Vagina (tissue), 2 donors: ENCODE data around the gene CTNNB1. TPM values are rescaled to one million over a fixed set of nuclear protein-coding genes. Genes with fewer than 3 reads are reported as not detected.
A peak's percentile ranks its signal among the peaks of the same experiment; 100 is the strongest.

ENCODE experiments used
- DNase-seq, 2 donors: peaks; one replicate each; pipeline ENCODE4 v3.0.0-alpha.2; 2017; ENCODE audit errors: extremely low spot score in 2 of 2
- H3K27ac ChIP-seq: fragments of 200-600 bp; sonication (generic); one replicate; pipeline ENCODE4 v1.5.1; 2019
- H3K27me3 ChIP-seq: fragments of 200-600 bp; sonication (generic); one replicate; pipeline ENCODE4 v1.5.1; 2019
- H3K36me3 ChIP-seq, 2 donors: fragments of 200-600 bp; sonication (generic); one replicate each; pipeline ENCODE4 v1.5.1; 2017 to 2019
- H3K4me1 ChIP-seq: fragments of 200-600 bp; sonication (generic); one replicate; pipeline ENCODE4 v1.5.1; 2019
- H3K4me3 ChIP-seq, 2 donors: fragments of 200-600 bp; sonication (generic); 1 replicate in 1 of 2; 2 replicates in 1 of 2; pipeline ENCODE4 v1.5.1; 2016 to 2019
- H3K9me3 ChIP-seq: fragments of 200-600 bp; sonication (generic); one replicate; pipeline ENCODE4 v1.5.1; 2019
- CTCF ChIP-seq, 3 experiments: fragments of 450-650 bp in 2 of 3; fragments of 200-600 bp in 1 of 3; sonication (generic) in 1 of 3; IDR thresholded peaks; one replicate each; pipeline ENCODE4 v1.5.1; 2017 to 2019; ENCODE audit warnings: antibody characterized with exemption in 3 of 3, mild to moderate bottlenecking in 2 of 3, moderate library complexity in 2 of 3
- POLR2A ChIP-seq, 2 donors: fragments of 450-650 bp; IDR thresholded peaks; one replicate each; pipeline ENCODE4 v1.6.1; 2017; ENCODE audit warnings: antibody characterized with exemption in 2 of 2, mild to moderate bottlenecking in 2 of 2, moderate library complexity in 2 of 2
- POLR2AphosphoS5 ChIP-seq, 2 donors: sonication (generic); formaldehyde crosslinking; IDR thresholded peaks; one replicate each; pipeline ENCODE4 v1.9.0; 2017; ENCODE audit warnings: antibody characterized with exemption in 2 of 2, mild to moderate bottlenecking in 2 of 2, low read depth in 1 of 2; ENCODE audit not compliant: insufficient read depth in 1 of 2
- intact Hi-C: fragments of 100-400 bp; cut with DNase I; formaldehyde crosslinking; loops from one replicate; pipeline ENCODE4 v1.15.1; 2023
- total RNA-seq: library from RNA; depleted of rRNA; stranded (reverse); fragments of >200 nt; gene quantifications from one replicate; pipeline ENCODE4 v1.2.3, GENCODE V29; 2016

CTNNB1 gene
- total RNA-seq, 1 donor from 2014 or later = 505 TPM

GRCh38 chr3:41182504-41183059, 16.7 kb upstream of the CTNNB1 start:
- intact Hi-C loops = no loop called here
- no peaks in the 10 kb centered on the region for H3K9me3 ChIP-seq
- H3K36me3 ChIP-seq = no peaks in the 10 kb centered on the region
- no peak overlapping the region for H3K27ac ChIP-seq
- no peak overlapping the region for H3K4me3 ChIP-seq
- no peaks in the 10 kb centered on the region for H3K4me1 ChIP-seq
- no peaks in the 10 kb centered on the region for H3K27me3 ChIP-seq
- DNase-seq = peak in 1 of 2 donors; percentile 62
- TF ChIP-seq CTCF (IDR thresholded peaks at IDR 0.05) (no peak), POLR2AphosphoS5 (IDR thresholded peaks at IDR 0.05; ENCODE audit: insufficient read depth in 1 of 2, low read depth in 1 of 2) (no peak), POLR2A (IDR thresholded peaks at IDR 0.05) (no peak)

DNA sequence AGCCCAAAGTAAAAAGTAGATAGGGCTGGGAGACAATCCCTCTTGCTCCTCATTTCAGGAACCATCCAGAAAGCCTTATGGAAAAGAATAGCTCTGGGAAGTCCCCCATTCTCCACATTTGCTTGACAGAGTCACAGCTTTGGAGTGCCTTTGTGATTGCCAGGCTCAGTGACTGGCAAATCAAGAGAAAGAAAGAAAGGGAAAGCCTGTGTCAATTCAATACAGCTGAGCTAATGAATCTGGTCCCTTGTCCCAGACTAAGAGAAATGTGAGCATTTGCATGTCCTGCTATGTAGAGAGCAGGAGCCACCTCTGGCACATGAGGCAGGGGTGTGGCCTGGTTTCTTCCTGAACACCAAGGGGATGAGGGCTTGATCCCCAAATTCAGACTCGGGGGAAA, 14.9 kb upstream of the CTNNB1 start:
- Histone ChIP-seq H3K4me1 (no peaks in the 10 kb centered on the region), H3K4me3 (no peak overlapping the region), H3K9me3 (no peaks in the 10 kb centered on the region), H3K27ac (no peak overlapping the region), H3K27me3 (no peaks in the 10 kb centered on the region), H3K36me3 (no peaks in the 10 kb centered on the region)
- TF ChIP-seq CTCF (IDR thresholded peaks at IDR 0.05) (no peak), POLR2A (IDR thresholded peaks at IDR 0.05) (no peak), POLR2AphosphoS5 (IDR thresholded peaks at IDR 0.05; ENCODE audit: insufficient read depth in 1 of 2, low read depth in 1 of 2) (no peak)
- DNase-seq = no peak
- intact Hi-C loops = no loop called here

- no peak for DNase-seq
- intact Hi-C loops = no loop called here
- peak in 1 of 2 donors; percentile 36 for TF ChIP-seq POLR2AphosphoS5 (IDR thresholded peaks at IDR 0.05; ENCODE audit: insufficient read depth in 1 of 2, low read depth in 1 of 2)
- no peak for TF ChIP-seq POLR2A (IDR thresholded peaks at IDR 0.05)
- TF ChIP-seq CTCF (IDR thresholded peaks at IDR 0.05) = no peak
- no peaks in the 10 kb centered on the region for H3K36me3 ChIP-seq
- no peak overlapping the region for H3K4me3 ChIP-seq
- no peaks in the 10 kb centered on the region for H3K27me3 ChIP-seq
- no peak overlapping the region for H3K27ac ChIP-seq
- no peaks in the 10 kb centered on the region for H3K4me1 ChIP-seq
- H3K9me3 ChIP-seq = no peaks in the 10 kb centered on the region
Observed at GRCh38 chr3:41186297-41186696, 13.0 kb upstream of the CTNNB1 start.

DNA sequence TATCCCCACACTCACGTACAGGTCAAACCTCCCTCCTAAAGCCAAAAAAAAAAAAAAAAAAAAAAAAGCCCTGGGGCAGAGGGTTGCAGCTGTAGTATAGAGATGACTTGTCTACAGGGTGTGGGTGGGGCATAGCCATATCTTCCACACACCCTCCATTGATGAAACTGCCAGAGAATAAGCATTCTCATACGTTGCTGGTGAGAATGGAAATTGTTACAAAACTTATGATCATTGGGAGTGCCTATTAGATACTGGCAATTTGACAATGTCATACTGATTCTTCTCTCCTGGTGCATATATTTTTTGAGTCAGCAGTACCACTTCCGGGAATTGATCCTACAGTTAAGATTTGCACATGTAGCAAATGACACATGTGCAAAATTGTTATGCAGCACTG, 11.0 kb upstream of the CTNNB1 start:
- H3K27ac ChIP-seq = no peak overlapping the region
- H3K4me3 ChIP-seq = no peak overlapping the region
- TF ChIP-seq POLR2A (IDR thresholded peaks at IDR 0.05) (no peak), CTCF (IDR thresholded peaks at IDR 0.05) (no peak), POLR2AphosphoS5 (IDR thresholded peaks at IDR 0.05; ENCODE audit: insufficient read depth in 1 of 2, low read depth in 1 of 2) (no peak)
- H3K27me3 ChIP-seq = no peaks in the 10 kb centered on the region
- H3K36me3 ChIP-seq = no peaks in the 10 kb centered on the region
- H3K4me1 ChIP-seq = no peaks in the 10 kb centered on the region
- intact Hi-C loops = no loop called here
- no peaks in the 10 kb centered on the region for H3K9me3 ChIP-seq
- no peak for DNase-seq

GRCh38 chr3:41190509-41191284, 8.6 kb upstream of the CTNNB1 start:
- Histone ChIP-seq H3K9me3 (no peaks in the 10 kb centered on the region), H3K4me3 (no peak overlapping the region), H3K27ac (no peak overlapping the region), H3K27me3 (no peaks in the 10 kb centered on the region), H3K4me1 (no peaks in the 10 kb centered on the region), H3K36me3 (no peaks in the 10 kb centered on the region)
- intact Hi-C loops = loop anchor here (10.0 kb wide), 1 partner anchor 606 kb away; no protein-coding TSS in a partner anchor
- no peak for DNase-seq
- no peak for TF ChIP-seq CTCF (IDR thresholded peaks at IDR 0.05)
